ENCODE measurements around the gene TSPEAR. TPM values are rescaled to one million over a fixed set of nuclear protein-coding genes. Genes with fewer than 3 reads are reported as not detected.

The TSPEAR gene
- total and polyA plus RNA-seq, 8 donors: 0.05 to 0.29 (median 0.12) TPM; not detected in 4

DNA sequence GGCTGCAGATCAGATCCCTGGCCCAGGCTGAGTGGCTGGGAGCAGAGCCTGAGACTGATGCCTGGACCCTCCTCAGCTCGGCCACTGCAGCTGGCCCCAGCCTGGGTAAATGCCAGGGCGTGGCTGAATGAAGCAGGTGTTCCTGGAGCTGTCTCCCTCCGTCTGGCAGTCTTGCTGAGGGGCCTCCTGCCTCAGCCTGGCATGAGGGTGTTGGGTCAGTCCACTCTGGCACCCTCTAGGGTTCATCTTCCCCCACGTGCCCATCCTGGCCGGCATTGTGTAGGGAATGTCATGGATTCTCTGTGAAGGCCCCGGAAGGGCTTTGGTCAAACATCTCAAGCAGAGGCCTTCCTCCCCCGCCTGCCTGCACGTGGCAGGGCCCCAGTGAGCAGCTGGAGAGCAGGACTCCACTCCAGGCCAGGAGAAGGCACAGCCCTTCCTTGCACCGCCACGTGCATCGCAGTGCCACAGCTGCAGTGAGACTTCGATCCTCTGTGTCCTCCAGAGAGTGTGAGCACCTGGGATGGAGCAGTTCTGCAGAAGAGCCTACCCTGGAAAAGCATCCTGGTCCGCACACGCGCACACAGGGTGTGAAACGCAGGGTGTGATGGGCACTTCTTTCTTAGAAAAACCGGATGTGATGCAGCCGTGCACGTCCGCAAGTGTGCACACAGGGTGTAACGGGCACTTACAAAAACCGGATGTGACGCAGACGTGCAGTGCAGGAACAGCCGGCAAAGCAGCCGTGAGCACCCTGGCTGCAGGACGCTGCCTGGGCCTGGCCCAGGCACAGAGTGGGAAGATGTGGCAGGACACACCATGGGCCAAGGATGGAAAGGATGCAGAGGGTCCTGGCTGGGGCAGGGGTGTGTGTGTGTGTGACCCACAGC is 142.5 kb downstream of the TSPEAR start:
- Histone ChIP-seq H3K4me1 (peaks cover 0 to 9% (median 0%) of the 10 kb centered on the region in 4 donors), H3K27ac (no peak overlapping the region), H3K36me3 (no peaks in the 10 kb centered on the region), H3K27me3 (peaks cover 0 to 32% (median 4%) of the 10 kb centered on the region in 3 donors), H3K4me3 (no peak overlapping the region), H3K9me3 (peaks cover 0 to 9% (median 8%) of the 10 kb centered on the region in 4 donors)
- 68 to 77% (median 75%) methylated on average over 23 to 27 of the region's 27 CpGs for WGBS, 5 donors
- intact Hi-C loops (cut with DNase I; ENCODE audit: low total_unique reads): no loop called here
- no peak for DNase-seq
- TF ChIP-seq POLR2A (IDR thresholded peaks at IDR 0.05): no peak
- TF ChIP-seq, protein P1, sequence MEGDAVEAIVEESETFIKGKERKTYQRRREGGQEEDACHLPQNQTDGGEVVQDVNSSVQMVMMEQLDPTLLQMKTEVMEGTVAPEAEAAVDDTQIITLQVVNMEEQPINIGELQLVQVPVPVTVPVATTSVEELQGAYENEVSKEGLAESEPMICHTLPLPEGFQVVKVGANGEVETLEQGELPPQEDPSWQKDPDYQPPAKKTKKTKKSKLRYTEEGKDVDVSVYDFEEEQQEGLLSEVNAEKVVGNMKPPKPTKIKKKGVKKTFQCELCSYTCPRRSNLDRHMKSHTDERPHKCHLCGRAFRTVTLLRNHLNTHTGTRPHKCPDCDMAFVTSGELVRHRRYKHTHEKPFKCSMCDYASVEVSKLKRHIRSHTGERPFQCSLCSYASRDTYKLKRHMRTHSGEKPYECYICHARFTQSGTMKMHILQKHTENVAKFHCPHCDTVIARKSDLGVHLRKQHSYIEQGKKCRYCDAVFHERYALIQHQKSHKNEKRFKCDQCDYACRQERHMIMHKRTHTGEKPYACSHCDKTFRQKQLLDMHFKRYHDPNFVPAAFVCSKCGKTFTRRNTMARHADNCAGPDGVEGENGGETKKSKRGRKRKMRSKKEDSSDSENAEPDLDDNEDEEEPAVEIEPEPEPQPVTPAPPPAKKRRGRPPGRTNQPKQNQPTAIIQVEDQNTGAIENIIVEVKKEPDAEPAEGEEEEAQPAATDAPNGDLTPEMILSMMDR (IDR thresholded peaks at IDR 0.05): no peak
- no peak for TF ChIP-seq POLR2AphosphoS5 (IDR thresholded peaks at IDR 0.05)
- TF ChIP-seq EP300 (IDR thresholded peaks at IDR 0.05): no peak

DNA sequence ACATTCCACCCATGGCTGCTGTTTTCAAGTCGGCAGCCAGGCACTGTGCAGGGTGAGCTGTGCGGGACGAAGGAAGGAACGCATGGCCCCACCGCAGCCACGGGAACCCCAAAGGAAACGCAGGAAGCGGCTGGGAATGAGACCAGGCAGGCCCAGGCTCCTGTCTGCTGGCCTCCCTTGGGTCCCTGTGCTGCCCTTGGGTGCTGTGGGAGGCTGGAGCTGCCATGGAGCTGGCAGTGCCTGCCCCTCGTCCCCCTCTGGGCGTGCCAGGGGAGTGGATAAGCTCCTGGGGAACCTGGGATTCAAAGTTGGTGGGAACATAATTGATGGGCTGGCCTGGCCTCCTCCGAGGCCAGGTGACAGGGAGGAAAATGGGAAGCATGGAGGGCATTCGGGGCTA is 143.1 kb downstream of the TSPEAR start:
- no peak for DNase-seq
- Histone ChIP-seq H3K36me3 (no peaks in the 10 kb centered on the region), H3K27ac (no peak overlapping the region), H3K4me3 (no peak overlapping the region), H3K9me3 (peaks cover 0 to 10% (median 9%) of the 10 kb centered on the region in 4 donors), H3K4me1 (peaks cover 0 to 2% (median 0%) of the 10 kb centered on the region in 4 donors), H3K27me3 (peaks cover 0 to 28% (median 0%) of the 10 kb centered on the region in 3 donors)
- TF ChIP-seq EP300 (IDR thresholded peaks at IDR 0.05) (no peak), POLR2A (IDR thresholded peaks at IDR 0.05) (no peak), POLR2AphosphoS5 (IDR thresholded peaks at IDR 0.05) (no peak)
- intact Hi-C loops (cut with DNase I; ENCODE audit: low total_unique reads): no loop called here
- WGBS, 5 donors: 68 to 78% (median 74%) methylated on average over 12 of the region's 12 CpGs

DNA sequence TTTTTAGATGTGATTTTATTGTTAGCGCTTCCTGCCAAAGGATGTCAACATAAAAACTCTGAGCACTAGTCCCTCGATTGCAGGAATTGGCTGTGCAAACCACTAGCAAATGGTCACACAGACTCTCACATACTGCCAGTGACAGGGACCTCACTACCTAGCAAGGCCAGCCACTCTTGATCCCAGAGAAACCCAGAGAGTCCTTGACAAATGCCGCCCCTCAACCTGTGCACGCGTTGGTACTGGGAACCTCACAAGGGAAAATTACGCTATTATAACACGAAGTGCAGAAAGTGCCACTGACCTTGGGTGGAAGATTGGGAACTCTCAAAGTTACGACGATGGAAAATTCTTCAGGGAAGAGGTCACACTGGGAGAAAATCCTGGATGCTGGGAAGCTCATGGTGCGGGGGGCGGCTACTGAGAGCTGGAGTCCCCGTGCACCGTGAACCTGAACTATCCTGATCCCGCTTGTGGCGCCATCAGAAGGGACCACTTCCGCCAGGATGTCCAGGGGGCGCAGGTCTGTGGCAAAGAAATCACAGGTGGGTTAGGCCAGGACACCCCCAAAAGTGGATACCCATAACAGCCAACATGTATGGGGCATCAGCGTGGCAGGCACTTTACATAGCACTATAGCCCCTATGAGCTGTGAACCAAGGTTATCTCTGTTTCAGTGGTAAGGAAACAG is 143.7 kb downstream of the TSPEAR start:
- no peak overlapping the region for H3K27ac ChIP-seq
- no peak for DNase-seq
- no peaks in the 10 kb centered on the region for H3K36me3 ChIP-seq
- TF ChIP-seq POLR2AphosphoS5 (IDR thresholded peaks at IDR 0.05): no peak
- no peak for TF ChIP-seq EP300 (IDR thresholded peaks at IDR 0.05)
- no peak for TF ChIP-seq POLR2A (IDR thresholded peaks at IDR 0.05)
- TF ChIP-seq, protein P1 (IDR thresholded peaks at IDR 0.05): no peak
- peaks cover 0 to 28% (median 0%) of the 10 kb centered on the region in 3 donors for H3K27me3 ChIP-seq
- 87 to 93% (median 92%) methylated on average over 17 to 18 of the region's 18 CpGs for WGBS, 5 donors
- H3K4me1 ChIP-seq: no peaks in the 10 kb centered on the region
- intact Hi-C loops (cut with DNase I; ENCODE audit: low total_unique reads): no loop called here
- H3K9me3 ChIP-seq: peaks cover 0 to 10% (median 9%) of the 10 kb centered on the region in 4 donors
- no peak overlapping the region for H3K4me3 ChIP-seq

DNA sequence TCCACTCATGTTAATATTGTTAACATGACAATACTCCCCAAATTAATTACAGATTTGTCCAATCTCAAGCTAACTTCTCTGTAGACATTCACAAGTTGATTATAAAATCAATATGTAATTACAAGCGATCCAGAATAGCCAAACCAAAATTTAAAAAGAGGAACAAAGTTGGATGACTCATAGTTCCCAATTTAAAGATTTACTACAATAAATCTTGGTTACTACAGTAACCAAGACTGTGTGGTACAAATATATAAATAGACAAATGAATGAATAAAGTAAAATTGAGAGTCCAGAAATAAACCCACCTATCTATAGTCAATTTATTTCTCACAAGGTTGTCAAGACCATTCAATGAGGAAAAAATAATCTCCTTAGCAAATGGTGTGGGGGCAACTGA is 145.0 kb downstream of the TSPEAR start:
- peaks cover 0 to 20% (median 0%) of the 10 kb centered on the region in 3 donors for H3K27me3 ChIP-seq
- WGBS, 5 donors: 52 to 81% (median 76%) methylated on average over 1 of the region's 1 CpG
- H3K36me3 ChIP-seq: no peaks in the 10 kb centered on the region
- no peak overlapping the region for H3K27ac ChIP-seq
- no peak overlapping the region for H3K4me3 ChIP-seq
- H3K9me3 ChIP-seq: peaks cover 0 to 8% (median 4%) of the 10 kb centered on the region in 4 donors
- DNase-seq: no peak
- intact Hi-C loops (cut with DNase I; ENCODE audit: low total_unique reads): no loop called here
- H3K4me1 ChIP-seq: no peaks in the 10 kb centered on the region
- TF ChIP-seq, protein P1 (IDR thresholded peaks at IDR 0.05): no peak
- no peak for TF ChIP-seq POLR2AphosphoS5 (IDR thresholded peaks at IDR 0.05)
- TF ChIP-seq POLR2A (IDR thresholded peaks at IDR 0.05): no peak
- no peak for TF ChIP-seq EP300 (IDR thresholded peaks at IDR 0.05)
